GM19023 (cell line): Measurements from ENCODE around the gene ADGRG7.

Source experiments
- ATAC-seq: cut with Tn5 transposase; IDR thresholded peaks from one replicate; pipeline ENCODE4 v1.9.1; 2021; ENCODE audit warnings: mild to moderate bottlenecking, moderate library complexity; ENCODE audit not compliant: unreplicated experiment

Gene ADGRG7

DNA sequence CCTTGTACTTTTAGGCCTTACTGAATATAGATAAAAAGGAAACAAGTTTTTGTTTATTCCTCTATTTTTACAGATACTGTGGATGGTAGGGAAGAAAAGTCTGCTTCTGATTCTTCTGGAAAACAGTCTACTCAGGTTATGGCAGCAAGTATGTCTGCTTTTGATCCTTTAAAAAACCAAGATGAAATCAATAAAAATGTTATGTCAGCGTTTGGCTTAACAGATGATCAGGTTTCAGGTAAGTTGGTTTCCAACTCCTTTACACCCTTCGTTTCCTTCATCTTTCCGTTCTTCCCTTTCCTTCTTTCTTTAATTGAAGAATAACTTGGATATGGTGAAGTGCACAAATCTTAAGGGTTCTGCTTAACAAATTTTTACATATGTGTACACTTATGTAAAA, 123.0 kb downstream of the ADGRG7 start:
- ATAC-seq, result no peak

DNA sequence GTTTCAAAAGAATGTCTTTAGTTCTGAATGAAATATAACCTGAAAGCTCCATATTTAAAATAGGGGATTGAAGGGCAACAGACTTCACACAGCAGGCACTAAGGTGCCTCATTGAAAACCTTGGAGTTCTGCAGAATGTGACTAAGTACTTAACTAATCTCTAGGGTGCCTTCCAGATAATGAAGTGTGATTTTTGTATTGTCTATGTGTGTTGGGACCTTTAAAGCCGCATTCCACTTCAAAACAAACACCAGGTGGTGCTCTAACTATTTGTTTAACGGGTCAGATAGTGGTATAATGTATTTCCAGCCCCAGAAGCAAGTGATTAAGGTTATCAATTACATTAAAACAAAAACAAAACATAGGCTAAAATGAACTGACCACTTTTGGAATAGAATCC, 127.9 kb downstream of the ADGRG7 start:
- ATAC-seq, result no peak

DNA sequence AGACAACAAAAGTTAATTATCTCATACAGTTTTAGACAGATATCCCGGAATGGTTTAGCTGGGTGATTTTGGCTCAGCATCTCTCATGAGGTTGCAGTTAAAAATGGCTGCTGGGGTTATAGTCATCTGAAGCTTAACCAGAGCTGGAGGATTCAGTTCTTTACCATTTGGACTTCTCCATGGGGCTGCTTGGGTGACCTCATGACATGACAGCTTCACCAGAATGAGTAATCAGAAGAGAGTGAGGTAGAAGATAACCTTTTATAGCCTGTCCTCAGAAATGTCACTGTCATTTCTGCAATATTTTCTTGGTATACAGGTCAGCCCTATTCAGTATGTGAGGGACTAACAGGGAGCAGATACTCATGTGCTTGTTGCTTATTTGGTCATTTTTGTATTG, 130.8 kb downstream of the ADGRG7 start:
- no peak for ATAC-seq

DNA sequence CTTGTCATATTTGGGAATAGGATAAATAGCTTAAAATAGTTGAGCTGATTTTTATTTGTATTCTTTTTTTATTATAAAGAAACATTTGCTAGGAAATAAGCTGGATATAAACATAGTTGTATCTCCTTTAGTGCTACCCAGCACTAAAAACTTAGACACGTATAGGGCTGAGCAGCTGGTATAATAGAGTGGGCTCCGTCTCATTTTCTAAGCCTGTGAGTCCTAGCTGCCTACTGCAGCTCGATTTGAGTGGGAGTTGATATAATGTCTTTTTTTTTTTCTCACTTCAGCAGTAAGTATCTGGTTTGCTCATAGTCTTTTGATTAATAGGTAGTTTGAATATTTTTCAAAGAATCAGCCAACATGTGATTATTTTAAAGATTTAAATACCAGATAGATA, 134.1 kb downstream of the ADGRG7 start:
- no peak for ATAC-seq

DNA sequence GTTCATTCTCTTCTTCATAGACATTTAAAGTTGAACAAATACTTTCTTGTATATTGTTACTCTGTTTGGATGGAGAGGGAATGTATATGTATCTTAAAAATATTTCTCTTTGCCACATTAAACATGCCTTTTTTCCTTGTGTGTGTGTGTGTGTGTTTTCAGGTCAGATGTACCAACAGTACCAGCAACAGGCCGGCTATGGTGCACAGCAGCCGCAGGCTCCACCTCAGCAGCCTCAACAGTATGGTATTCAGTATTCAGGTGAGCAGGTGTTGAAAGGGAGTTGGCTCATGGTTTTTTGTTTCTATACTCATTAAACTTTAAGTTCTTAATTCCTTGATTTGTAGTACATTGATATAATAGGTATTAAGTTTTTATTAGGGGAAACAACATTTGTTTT, 135.3 kb downstream of the ADGRG7 start:
- no peak for ATAC-seq
